ENCODE data around the gene SEPTIN5. TPM values are rescaled to one million over a fixed set of nuclear protein-coding genes. Genes with fewer than 3 reads are reported as not detected.
A peak's percentile ranks its signal among the peaks of the same experiment; 100 is the strongest.

The SEPTIN5 gene
- total RNA-seq, 1 experiment from 2014 or later: 2.0 TPM

- no peak overlapping the region for H3K27ac ChIP-seq
- H3K79me2 ChIP-seq (ENCODE audit: low read depth): no peaks in the 10 kb centered on the region
These were observed 35.6 kb downstream of the SEPTIN5 start for GRCh38 chr22:19749876-19750275.

DNA sequence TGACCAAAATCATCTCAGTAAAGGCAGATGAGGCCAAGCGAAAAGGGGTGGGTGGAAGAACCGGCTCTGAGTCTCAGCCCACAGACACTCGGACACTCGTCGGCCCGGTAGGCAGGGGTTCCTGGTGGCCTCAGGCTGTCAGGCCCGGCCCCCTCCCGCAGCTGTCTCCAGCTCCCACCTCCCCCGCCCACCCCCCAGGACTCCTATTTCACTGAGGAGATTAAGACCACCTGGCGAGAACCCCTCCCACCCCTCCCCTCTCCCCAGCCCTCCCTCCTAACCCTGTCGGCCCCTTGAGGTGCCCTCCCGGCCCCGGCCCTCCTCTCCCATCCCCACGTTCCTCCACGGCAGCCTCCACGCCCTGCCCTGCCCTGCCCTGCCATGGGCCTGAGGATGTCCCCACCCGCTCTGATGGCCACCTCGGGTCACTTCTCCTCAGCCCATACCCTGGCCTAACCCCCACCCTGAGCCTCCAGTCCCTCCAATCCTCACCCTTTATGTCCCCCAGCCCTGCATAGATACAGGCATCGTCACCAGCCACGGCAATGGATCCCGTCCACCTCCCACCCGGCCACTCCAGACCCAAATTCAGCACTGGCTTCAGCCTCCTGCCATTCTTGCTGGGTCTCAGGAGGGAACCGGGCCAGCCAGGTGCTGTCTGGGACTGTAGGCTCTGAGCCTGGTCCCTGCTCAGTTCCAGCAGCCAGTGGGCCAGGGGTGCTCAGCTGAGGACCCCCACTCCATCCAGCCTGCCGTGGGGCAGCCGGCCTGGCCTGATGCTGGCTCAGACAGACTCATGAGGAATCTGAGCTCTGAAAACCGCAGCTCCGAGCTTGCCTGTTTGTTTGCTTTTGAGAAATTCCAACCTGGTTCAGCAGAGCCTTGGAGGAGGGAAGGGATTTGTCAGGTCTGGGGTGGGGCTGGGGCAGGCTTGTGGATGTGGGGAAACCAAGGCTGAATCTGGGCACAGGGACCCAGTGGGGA, 36.5 kb downstream of the SEPTIN5 start:
- H3K9me2 ChIP-seq (ENCODE audit: insufficient read depth): no peaks in the 10 kb centered on the region
- no TSS peak for BruUV-seq (replicated peaks)
- no peaks in the 10 kb centered on the region for H3K27me3 ChIP-seq (ENCODE audit: insufficient read depth, low read depth)
- H3K4me3 ChIP-seq: no peak overlapping the region
- peaks cover 10% of the 10 kb centered on the region for H3K4me1 ChIP-seq (replicated peaks; ENCODE audit: insufficient read depth)
- no peak for TF ChIP-seq EZH2 (IDR thresholded peaks at IDR 0.05; ENCODE audit: low read depth)
- TF ChIP-seq, protein P1, sequence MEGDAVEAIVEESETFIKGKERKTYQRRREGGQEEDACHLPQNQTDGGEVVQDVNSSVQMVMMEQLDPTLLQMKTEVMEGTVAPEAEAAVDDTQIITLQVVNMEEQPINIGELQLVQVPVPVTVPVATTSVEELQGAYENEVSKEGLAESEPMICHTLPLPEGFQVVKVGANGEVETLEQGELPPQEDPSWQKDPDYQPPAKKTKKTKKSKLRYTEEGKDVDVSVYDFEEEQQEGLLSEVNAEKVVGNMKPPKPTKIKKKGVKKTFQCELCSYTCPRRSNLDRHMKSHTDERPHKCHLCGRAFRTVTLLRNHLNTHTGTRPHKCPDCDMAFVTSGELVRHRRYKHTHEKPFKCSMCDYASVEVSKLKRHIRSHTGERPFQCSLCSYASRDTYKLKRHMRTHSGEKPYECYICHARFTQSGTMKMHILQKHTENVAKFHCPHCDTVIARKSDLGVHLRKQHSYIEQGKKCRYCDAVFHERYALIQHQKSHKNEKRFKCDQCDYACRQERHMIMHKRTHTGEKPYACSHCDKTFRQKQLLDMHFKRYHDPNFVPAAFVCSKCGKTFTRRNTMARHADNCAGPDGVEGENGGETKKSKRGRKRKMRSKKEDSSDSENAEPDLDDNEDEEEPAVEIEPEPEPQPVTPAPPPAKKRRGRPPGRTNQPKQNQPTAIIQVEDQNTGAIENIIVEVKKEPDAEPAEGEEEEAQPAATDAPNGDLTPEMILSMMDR (conservative IDR thresholded peaks at IDR 0.05): no peak
- POLR2A ChIA-PET (ENCODE audit: unreplicated experiment): interaction anchor here (0.7 kb wide), 1 partner anchor 1074 kb away, joined by 6 read pairs; no protein-coding TSS in a partner anchor
- CTCF ChIA-PET: no interaction called here
- no peak overlapping the region for H2AFZ ChIP-seq
- peak overlapping the region; percentile 29 for H3K4me2 ChIP-seq
- no peaks in the 10 kb centered on the region for H3K36me3 ChIP-seq (ENCODE audit: low read depth)
- no peaks in the 10 kb centered on the region; the same call in 1 of the 2 replicates for H3F3A ChIP-seq (ENCODE audit: insufficient read depth, low read depth)
- H3K9me3 ChIP-seq (ENCODE audit: insufficient read depth, low read depth): no peaks in the 10 kb centered on the region
- DNase-seq: peak; percentile 45 to 59
- H4K20me1 ChIP-seq (ENCODE audit: insufficient read depth): no peaks in the 10 kb centered on the region
- H3K27ac ChIP-seq: no peak overlapping the region
- no peaks in the 10 kb centered on the region for H3K79me2 ChIP-seq (ENCODE audit: low read depth)
- intact Hi-C loops (cut with micrococcal nuclease; ENCODE audit: unreplicated experiment): no loop called here

More at GRCh38 chr22:19749876-19750275, 35.6 kb downstream of the SEPTIN5 start:
- no peaks in the 10 kb centered on the region for H3K27me3 ChIP-seq (ENCODE audit: insufficient read depth, low read depth)
- no peaks in the 10 kb centered on the region for H3K36me3 ChIP-seq (ENCODE audit: low read depth)
- H3K4me1 ChIP-seq (replicated peaks; ENCODE audit: insufficient read depth): peaks cover 10% of the 10 kb centered on the region
- no peak overlapping the region for H3K4me3 ChIP-seq
- CTCF ChIA-PET: no interaction called here
- H2AFZ ChIP-seq: no peak overlapping the region
- H3K9me3 ChIP-seq (ENCODE audit: insufficient read depth, low read depth): no peaks in the 10 kb centered on the region
- no peaks in the 10 kb centered on the region; the same call in 1 of the 2 replicates for H3F3A ChIP-seq (ENCODE audit: insufficient read depth, low read depth)
- no peak for TF ChIP-seq EZH2 (IDR thresholded peaks at IDR 0.05; ENCODE audit: low read depth)
- TF ChIP-seq, protein P1 (conservative IDR thresholded peaks at IDR 0.05): no peak
- no TSS peak for BruUV-seq (replicated peaks)
- POLR2A ChIA-PET (ENCODE audit: unreplicated experiment): no interaction called here
- H3K4me2 ChIP-seq: no peak overlapping the region
- no peaks in the 10 kb centered on the region for H3K9me2 ChIP-seq (ENCODE audit: insufficient read depth)
- no peaks in the 10 kb centered on the region for H4K20me1 ChIP-seq (ENCODE audit: insufficient read depth)
- intact Hi-C loops (cut with micrococcal nuclease; ENCODE audit: unreplicated experiment): no loop called here
- DNase-seq: no peak

GRCh38 chr22:19751497-19752245, 37.4 kb downstream of the SEPTIN5 start:
- Histone ChIP-seq H3K27me3 (ENCODE audit: insufficient read depth, low read depth) (no peaks in the 10 kb centered on the region), H3F3A (ENCODE audit: insufficient read depth, low read depth) (no peaks in the 10 kb centered on the region; the same call in 1 of the 2 replicates), H4K20me1 (ENCODE audit: insufficient read depth) (no peaks in the 10 kb centered on the region), H3K4me2 (peak overlapping the region; percentile 29; the same call in 1 of the 2 replicates), H3K79me2 (ENCODE audit: low read depth) (no peaks in the 10 kb centered on the region), H3K9me2 (ENCODE audit: insufficient read depth) (no peaks in the 10 kb centered on the region), H3K27ac (no peak overlapping the region), H3K9me3 (ENCODE audit: insufficient read depth, low read depth) (no peaks in the 10 kb centered on the region), H3K4me3 (no peak overlapping the region), H3K36me3 (ENCODE audit: low read depth) (no peaks in the 10 kb centered on the region), H3K4me1 (replicated peaks; ENCODE audit: insufficient read depth) (peaks cover 10% of the 10 kb centered on the region), H2AFZ (no peak overlapping the region)
- ChIA-PET POLR2A (ENCODE audit: unreplicated experiment) (interaction anchor here (0.7 kb wide), 1 partner anchor 1073 kb away, joined by 6 read pairs; no protein-coding TSS in a partner anchor), CTCF (no interaction called here)
- no peak for DNase-seq
- TF ChIP-seq, protein P1 (conservative IDR thresholded peaks at IDR 0.05): no peak
- TF ChIP-seq EZH2 (IDR thresholded peaks at IDR 0.05; ENCODE audit: low read depth): no peak
- BruUV-seq (replicated peaks): no TSS peak
- intact Hi-C loops (cut with micrococcal nuclease; ENCODE audit: unreplicated experiment): no loop called here

All from PC-9 (cell line).